NCI-H460 (cell line): ENCODE data around the gene FFAR3. TPM values are rescaled to one million over a fixed set of nuclear protein-coding genes. Genes with fewer than 3 reads are reported as not detected.

Source experiments
- DNase-seq: peaks from one replicate; pipeline ENCODE4 v3.0.0-alpha.2; 2016; ENCODE audit warnings: low read depth; ENCODE audit errors: extremely low read depth
- total RNA-seq: library from RNA; depleted of rRNA; stranded (reverse); fragments of >200 nt; shearing (Covaris generic); gene quantifications from 2 replicates; pipeline ENCODE4 v1.2.3, GENCODE V29; 2014

FFAR3 gene
- total RNA-seq, 1 experiment from 2014 or later, result not detected

DNA sequence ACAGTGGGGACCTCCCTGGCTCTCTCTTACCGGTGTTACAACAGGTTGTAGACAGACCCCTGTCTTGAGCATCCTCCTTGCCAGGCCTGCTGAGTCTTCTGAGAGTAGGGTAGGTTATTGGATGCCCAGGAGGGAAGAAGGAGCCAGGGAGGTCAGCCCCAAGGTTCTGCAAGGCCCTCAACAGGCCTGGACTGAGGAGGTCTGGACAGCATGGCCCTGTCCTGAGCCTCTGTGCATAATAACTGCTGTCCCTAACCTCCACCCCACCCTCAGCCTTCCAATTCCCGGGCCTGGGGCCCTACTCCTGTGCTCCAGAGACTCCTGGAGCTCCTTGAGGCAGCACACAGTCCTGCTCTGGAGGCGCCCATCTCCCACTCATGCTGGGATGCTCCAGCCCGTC, 28.9 kb upstream of the FFAR3 start:
- no peak for DNase-seq

DNA sequence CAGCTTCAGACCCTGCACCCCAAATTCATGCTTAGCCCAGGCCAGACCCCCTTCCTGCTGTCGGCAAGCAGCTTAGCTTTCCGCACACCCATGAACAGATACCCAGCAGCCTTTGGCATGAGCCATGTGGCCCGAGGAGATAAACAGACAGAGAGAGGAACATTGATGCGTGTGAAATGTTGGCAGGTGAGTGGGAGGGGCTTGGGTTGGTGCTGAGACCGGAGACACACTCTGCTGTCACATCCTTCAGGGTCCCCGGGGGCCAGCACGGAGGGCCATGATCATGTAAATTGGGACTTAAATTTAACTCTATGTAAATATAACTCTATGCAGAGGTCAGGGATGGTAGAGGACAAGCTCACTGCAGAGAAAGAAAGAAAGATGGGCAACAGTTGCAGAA, 27.8 kb upstream of the FFAR3 start:
- no peak for DNase-seq

DNA sequence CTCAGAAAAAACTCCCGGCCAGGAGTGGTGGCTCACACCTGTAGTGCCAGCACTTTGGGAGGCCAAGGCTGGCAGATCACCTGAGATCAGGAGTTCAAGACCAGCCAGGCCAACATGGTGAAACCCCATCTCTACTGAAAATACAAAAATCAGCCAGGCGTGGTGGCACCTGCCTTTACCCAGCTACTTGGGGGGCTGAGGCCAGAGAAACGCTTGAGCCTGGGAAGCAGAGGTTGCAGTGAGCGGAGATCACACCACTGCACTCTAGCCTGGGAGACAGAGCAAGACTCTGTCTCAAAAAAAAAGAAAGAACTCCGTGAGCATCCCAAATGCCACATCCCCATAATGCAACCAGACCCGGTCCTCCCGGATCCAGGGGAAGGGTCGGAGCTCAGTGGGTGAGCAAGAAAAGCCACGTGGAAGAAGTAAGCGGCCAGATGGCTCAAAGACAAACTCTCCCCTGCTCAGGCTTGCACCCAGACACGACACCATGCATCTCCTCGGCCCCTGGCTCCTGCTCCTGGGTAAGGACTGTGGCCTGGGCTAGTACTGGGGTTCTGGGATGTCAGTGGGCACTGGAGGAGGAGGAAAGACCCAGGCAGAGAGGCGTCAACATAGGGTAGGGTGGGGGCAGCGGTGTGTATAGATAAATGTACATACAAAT, 26.6 kb upstream of the FFAR3 start:
- no peak for DNase-seq

DNA sequence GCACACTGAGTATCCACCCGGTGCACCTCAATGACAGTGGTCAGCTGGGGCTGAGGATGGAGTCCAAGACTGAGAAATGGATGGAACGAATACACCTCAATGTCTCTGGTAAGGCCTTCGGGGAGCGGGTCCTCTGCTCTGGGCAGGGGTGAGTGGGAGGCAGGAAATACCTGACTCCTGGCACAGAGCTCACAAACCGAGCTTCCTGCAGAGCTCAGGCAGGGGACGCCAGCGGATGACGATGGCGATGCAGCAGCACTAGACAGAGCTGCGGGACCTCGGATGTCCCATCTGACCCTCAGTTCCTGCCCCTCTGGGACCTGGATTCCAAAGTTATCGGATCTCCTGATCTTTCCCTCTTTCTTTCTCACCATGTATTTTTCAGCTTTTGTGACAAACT, 25.4 kb upstream of the FFAR3 start:
- DNase-seq, result no peak

DNA sequence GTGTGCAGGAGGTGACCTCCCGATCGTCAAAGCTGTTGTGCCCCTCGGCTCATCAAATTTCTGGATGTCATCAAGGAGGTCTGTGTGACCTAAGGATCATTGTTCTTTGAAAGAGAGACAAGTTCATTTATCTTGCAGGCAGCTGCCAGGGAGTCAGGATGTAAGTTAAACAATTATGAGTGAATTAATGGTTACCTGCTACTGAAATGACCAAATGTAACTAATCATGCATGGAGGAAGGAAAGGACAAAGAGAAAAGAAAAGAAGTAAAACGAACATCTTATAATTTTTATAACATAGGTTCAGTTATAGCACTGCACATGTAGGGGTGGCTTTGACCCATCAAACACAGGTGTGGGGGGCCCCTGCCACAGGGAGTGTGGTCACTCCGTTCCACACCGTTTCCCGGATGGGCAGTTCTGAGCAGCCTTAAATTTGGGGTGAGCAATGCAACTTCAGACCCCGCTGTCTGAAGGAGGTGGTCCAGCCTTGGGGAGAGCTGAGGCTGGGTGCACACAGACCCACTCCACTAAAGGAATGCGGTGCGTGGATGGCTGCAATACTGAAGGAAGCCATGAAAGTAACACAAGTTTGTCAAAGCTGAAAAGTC, 24.0 kb upstream of the FFAR3 start:
- DNase-seq, result no peak

DNA sequence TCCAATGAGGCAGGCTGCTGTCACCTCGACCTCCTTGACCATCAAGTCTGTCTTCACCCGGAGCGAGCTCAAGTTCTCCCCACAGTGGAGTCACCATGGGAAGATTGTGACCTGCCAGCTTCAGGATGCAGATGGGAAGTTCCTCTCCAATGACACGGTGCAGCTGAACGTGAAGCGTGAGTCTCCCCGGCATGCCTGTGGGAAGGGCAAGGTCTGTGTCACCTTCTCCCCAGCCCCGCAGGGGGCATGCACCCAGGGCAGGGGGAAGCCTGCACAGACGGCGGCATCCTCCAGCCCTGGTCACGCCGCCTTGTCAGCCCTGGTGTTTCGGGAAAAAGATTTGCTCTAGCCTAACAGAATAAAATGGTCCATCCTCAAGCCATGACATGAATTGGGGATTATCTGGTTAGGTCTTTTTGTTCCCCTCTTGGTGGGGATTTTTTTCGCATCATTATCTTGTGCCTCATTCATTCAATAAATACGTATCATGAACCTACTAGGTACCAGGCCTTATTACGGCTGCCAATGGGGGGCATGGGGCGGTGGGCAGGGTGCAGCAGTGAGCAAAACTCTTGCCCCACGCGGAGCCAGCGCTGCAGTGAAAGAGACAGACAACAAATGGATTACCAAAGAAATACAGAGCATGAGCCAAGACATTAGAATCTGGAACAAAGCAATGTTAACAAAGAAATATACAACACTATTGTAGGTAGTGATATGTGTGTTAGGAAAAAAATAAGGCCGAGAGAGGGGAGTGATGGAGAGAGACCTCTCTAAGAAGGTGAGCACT, 21.9 kb upstream of the FFAR3 start:
- DNase-seq, result no peak

DNA sequence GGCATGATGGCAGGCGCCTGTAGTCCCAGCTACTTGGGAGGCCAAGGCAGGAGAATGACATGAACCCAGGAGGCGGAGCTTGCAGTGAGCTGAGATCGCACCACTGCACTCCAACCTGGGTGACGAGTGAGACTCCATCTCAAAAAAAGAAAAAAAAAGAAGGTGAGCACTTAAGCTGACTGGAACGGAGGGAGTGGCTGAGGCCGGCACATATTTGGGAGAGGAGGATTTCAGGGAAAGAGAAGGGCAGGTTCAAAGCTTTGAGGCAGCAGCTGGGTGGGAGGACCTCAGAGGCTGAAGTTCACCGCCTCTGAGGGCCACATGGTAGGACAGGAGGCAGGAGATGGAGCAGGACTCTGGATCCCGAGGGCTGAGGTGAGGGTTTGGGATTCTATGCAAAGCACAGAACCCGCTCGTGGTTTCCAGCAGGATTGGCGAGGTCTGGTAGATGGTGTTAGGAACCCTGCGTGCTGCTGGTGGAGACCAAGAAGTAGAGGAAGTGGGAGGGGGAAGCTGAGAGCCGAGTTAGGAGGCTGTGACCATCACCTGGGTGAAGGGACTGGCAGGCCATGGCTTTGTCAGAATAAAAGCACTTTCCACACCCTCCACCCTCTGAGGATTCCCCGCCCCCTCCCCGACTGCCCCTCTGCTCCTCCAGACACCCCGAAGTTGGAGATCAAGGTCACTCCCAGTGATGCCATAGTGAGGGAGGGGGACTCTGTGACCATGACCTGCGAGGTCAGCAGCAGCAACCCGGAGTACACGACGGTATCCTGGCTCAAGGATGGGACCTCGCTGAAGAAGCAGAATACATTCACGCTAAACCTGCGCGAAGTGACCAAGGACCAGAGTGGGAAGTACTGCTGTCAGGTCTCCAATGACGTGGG, 20.9 kb upstream of the FFAR3 start:
- DNase-seq, result no peak

DNA sequence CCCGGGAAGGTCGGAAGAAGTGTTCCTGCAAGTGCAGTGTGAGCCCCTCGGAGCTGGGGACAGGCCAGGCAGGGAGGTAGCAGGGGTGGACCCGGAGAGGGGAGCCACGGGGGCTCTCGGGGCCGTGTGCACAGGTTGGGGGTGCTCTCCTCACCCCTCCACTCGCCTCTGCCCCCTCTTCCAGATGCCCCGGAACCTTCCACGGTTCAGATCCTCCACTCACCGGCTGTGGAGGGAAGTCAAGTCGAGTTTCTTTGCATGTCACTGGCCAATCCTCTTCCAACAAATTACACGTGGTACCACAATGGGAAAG, 20.3 kb upstream of the FFAR3 start:
- DNase-seq, result no peak

DNA sequence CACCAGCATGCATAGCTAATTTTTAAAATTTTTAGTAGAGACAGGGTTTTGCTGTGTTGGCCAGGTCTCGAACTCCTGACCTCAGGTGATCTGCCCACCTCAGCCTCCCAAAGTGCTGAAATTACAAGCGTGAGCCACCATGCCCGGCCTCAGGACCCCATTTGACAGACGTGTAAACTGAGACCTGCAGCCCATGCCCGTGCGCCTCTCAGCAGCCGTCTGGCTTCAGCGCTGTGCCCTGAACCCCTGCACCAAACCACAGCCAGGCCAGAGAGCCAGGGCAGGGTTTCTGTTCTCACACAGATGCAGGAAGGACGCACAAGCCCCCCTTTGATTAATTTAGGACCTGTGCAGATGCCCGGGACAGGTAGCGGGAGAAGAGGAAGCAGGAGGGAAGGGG, 17.8 kb upstream of the FFAR3 start:
- no peak for DNase-seq

DNA sequence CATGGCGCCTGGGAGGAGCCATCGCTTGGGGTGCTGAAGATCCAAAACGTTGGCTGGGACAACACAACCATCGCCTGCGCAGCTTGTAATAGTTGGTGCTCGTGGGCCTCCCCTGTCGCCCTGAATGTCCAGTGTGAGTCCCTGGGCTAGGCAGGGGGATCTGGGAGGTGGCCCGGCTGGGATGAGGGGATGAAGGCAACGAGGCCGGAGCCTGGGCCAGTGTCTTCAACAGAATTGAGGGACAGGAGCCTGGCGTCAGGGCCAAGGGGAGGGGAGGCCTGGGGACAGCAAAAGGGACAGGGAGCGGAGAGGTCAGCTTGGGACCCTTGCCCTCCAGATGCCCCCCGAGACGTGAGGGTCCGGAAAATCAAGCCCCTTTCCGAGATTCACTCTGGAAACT, 17.3 kb upstream of the FFAR3 start:
- DNase-seq, result no peak

DNA sequence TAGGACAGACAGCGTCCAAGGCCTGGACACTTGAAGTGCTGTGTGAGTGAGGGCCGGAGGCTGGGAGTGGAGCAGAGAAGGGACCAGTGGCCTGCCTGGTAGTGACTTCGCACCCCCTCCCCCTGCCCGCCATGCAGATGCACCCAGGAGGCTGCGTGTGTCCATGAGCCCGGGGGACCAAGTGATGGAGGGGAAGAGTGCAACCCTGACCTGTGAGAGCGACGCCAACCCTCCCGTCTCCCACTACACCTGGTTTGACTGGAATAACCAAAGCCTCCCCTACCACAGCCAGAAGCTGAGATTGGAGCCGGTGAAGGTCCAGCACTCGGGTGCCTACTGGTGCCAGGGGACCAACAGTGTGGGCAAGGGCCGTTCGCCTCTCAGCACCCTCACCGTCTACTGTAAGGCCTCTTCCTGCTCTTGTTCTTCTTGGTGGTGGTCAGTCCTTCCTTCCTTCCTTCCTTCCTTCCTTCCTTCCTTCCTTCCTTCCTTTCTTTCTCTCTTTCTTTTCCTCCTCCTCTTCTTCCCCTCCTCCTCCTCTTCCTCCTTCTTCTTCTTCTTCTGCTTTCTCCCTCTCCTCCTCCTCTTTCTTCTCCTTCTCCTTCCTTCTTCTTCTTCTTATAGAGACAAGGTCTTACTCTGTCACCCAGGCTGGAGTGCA, 16.6 kb upstream of the FFAR3 start:
- no peak for DNase-seq

DNA sequence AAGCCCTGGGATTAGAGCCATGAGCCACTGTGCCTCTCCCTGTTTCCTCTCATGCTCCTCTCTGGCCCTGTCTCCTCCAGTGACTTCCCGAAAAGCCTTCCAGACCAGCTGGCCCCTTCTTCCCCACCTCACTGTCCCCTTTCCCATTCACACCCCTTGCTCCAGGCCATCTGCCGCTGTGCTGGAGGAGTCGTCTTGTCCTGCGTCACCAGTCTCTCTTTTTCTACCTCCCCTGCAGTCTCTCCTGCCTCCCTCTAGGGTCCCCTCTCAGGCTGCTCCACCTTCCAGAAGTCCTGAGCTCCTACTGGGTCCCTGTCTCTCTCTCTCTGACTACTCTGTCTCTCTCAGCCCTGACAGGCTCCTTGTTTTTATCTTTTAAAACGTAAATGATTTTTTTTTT, 15.8 kb upstream of the FFAR3 start:
- no peak for DNase-seq

DNA sequence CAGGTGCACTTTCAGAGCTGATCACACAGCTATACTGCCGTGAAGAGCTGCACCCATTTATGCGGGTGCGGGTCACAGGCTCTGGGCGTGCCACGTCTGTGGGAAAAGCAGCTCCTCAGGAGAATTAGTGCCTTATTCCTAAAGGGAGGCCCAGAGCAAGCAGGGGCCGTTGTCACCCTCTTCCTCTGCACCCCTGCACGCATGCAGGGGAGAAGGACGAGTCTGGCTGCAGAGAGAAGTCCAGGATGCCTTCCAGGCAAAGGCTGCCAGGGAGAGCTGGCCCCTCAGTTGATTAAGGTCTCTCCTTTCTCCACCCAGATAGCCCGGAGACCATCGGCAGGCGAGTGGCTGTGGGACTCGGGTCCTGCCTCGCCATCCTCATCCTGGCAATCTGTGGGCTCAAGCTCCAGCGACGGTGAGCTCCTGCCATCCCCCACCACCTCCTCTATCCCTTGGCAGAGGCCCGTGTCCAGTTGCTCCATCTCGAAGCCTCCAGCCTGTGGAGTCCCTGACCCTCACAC, 13.7 kb upstream of the FFAR3 start:
- no peak for DNase-seq

DNA sequence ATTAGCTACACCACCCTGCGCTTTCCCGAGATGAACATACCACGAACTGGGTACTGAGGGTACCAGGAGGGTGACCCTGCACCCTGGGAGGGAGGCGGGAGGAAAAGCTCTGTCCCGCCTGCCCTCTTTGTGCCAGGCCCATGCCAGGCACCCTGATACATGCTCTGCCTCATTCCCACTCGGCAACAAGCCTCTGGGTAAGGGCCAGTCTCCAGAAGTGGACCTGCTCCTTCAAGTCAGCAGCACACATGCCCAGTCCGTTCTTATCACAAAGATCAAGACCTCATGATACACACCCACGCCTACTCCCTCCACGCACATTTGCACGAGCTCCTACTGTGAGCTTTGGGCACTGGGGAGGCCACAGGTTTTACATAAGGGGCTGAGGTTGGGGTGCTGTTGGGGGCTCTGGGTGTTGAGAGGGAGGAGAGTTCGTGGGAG, 12.6 kb upstream of the FFAR3 start:
- DNase-seq, result no peak

DNA sequence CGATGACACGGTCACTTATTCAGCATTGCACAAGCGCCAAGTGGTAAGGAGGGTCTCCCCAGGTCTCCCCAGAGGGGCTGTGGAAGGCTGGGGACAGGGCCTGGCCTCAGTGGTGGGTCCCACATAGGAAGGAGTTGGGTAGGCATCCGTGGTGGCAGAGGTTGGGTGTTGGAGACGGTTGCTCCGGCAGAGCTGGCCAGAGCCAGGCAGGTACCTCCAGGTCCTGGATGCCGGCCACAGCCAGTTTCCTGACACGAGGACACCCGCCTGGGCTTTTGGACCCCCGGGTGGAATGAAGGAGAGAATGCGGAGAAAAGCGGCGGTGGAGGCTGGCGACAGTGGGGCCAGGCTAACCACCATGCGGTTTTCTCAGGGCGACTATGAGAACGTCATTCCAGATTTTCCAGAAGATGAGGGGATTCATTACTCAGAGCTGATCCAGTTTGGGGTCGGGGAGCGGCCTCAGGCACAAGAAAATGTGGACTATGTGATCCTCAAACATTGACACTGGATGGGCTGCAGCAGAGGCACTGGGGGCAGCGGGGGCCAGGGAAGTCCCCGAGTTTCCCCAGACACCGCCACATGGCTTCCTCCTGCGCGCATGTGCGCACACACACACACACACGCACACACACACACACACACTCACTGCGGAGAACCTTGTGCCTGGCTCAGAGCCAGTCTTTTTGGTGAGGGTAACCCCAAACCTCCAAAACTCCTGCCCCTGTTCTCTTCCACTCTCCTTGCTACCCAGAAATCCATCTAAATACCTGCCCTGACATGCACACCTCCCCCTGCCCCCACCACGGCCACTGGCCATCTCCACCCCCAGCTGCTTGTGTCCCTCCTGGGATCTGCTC, 11.8 kb upstream of the FFAR3 start:
- DNase-seq, result no peak

DNA sequence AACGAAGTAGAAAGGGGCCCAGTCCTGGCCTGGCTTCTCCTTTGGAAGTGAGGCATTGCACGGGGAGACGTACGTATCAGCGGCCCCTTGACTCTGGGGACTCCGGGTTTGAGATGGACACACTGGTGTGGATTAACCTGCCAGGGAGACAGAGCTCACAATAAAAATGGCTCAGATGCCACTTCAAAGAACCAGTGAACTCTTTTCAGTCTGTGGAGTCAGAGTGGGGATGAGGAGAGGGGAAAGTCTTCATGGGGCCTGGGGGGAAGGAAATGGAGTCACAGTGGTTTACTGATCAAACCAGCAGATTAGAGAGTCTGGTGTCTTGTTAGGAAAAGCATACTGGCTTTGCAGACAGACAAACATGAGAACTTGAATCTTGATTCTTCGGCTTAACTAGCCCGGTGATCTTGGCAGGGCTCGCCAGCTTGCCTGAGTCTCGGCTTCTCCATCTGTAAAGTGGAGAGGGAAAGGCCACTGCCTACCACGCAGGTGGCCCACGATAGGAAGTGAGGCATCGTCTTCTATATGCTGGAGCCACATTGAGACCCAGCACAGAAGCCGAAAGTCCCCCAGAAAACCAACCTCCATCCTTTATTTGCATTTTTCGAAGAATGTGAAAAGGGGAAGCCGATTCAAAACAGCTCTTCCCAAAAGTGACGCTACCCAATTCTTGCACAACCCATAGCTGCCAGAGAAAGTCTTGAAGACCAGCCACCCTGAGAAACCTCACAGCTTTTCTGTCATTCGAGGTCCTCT, 10.9 kb upstream of the FFAR3 start, which contains the start of gene FFAR1:
FFAR1 (plus strand) TSS at position 732 of the 759 bp plus-strand sequence. CDS start 3,650 bp downstream, outside the sequence.
- no peak for DNase-seq

DNA sequence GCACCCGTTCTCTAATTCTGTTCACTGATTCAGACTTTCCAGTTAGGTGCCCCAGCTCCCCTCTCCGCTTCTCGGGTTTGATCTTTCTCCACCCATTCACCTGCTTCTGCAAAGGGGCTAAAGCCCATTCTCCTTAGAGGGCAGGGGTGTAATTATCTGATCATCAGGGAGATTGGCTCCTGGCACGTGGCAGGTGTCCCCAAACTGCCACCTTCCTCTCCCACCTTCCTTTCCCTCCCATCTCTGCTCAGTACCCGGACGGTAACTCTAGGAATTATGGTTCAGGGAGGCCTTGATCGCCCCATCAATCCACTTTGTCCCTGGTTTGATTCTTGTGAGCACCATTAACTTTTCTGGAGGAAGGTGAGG, 10.3 kb upstream of the FFAR3 start:
- DNase-seq, result no peak

DNA sequence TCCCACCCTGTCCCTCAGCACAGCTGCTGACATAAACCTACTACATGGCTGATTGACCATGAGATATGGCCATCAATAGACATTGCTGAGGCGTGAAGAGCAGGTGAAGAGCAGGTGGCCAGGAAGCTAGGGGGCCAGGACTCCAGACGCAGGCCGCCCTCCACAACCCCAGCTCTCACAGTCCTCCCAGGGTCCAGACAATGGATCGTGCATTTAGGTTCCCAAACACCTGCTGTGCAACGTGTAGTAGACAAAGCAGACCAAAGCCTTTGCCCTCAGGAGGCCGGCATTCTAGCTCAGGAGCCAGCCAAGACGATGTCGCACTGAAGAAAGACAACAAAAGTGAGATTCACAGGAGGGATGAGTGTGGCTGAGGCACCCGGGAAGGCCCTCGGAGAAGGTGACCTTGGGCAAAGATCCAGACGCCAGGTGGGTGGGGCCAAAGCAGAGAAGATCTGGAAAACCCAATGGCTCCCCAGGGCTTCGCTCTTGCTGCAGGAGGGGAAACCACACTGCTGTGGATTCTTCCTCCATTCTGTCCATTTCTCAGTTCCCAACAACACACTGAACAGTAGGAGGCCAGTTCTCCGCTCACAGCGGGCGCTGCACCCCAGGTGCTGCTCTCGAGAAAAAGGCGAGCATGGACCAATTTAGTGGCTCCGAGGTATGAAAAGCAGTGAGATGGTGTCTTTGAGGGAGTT, 9.2 kb upstream of the FFAR3 start:
- DNase-seq, result no peak
